Medulla oblongata (tissue), 1 donor: ENCODE results near the gene PAK4.

Source experiments
- DNase-seq: peaks from one replicate; pipeline ENCODE4 v3.0.0-alpha.2; 2015; ENCODE audit errors: extremely low spot score

PAK4 gene

DNA sequence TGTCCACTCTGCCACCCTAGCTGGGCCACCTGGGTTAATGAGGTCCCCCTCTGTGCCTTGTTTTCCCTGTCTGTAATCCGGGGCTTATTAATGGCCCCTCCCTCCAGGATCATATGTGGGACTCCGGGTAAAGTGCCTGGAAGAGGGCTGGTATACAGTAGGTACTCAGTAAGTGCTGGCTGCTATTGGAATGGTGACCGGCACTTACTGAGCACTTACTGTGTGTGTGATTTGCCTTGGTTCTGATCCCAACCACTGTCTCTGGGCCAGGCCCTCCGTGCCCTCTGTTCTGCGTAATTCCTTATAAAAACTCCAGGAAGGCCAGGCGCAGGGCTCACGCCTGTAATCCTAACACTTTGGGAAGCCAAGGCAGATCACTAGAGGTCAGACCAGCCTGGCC, 40.3 kb downstream of the PAK4 start:
- DNase-seq, result no peak

DNA sequence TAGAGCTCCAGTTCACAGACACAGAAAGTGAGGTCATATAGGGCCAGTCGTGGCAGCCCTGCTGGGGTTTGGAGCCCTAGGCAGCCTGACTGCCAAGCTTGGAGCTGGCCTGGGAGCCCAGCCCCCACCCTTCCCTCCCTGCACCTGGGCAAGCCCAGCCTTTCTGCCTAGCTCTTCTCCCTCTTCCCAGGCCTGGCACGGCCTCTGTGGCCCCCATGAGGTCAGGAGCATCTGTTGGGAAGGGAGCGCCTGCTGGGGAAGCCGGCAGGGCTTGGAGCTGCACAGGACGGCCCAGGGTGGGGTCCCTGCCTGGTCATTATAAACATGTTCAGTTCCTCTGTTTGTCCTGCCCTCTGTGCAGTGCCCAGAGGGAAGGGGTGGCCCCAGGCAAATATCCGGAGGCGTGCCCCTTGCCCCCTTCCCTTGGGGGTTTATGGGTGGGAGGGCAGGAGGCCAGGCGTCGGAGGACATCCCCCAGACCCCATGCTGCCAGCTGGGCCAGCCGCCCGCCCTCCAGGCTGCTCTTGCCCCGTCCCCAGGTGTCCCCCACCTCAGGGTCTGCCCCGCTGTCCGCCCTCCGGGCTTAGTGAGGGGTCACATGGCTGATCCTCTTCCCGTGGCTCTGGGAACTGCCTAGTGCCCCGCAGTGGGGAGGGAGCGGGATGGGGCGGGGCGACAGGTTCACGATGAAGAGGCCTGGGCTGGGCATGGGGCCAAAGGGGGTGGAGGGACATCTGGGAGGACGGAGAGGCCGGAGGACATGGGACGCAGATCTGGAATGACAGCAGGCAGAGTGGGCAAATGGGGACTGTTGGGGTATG, 41.2 kb downstream of the PAK4 start:
- peak; percentile 26 for DNase-seq

DNA sequence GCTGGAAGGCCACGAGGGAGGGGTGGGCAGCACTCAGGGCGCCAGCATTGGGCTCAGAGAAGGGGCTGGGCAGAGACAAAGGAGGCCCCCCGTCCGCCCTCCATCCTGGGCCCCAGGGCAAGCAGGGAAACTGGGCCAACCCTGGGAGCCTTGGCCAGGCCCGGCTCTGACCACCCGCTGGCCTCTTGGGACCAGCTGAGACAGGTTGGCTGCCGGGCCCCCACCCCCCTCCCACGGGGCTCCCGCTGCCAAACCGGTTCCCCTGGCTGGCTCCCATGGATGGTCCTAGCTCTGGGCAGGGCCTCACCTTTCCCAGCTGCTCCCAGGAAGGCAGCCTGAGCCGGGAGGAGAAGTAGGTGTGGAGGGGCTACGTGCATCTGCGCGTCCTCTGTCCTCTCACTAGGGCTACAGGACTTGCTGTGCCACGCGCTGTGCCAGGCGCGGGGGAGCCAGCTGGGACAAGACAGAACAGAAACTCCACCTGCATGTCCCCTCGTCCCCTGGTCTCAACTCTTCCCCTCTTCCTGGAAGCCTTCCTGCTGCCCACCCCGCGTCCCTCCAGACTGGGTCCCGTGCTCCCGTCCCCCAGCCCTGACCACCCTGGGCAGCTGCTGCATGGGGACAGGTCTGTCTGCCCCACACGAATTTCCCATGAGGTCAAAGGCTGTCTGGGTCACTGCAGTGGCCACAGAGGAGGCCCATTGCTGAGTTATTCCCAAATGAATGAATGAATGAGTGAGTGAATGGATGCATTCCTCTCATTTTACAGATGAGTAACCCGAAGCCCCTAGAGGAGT, 42.1 kb downstream of the PAK4 start:
- no peak for DNase-seq

DNA sequence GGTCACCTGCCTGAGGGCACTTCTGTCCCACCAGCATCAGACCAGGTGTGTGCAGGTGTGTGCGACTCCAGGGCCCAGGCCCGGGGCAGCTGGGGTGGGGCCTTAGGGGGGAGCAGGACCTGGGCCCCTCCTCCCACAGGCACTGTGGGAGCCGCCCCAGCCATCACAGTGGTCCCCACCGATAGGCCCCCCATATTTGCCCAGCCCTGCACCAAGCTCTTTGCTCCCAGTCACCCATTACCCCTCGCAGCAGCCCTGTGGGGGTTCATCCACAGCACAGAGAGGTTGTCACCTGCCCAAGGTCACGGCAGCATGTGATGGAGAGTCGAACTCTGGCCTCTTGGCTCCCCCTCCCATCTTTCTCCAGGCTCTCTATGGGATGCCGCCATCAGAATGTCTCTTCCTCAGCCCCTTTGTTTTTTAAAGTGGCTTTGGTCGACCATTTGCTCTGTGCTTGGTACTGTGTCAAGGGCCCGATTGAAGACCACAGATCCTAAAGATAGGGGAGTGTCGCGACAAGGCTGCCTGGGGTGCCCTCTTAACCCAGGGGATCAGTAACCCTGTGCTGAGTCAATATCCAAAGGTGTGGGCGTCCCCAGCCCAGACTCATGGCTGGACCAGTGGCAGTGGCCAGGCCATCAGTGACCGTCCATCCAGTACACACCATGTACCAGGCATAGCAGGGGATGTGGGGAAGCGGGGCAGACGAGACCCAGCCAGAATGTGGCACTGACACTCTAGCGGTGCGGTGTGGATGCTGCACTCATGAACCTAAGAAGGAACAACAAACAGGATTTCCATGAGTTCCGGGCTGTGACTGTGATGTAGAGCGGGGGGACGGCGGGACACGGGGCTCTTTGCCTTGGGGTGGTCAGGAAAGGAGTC, 42.9 kb downstream of the PAK4 start:
- DNase-seq, result no peak

DNA sequence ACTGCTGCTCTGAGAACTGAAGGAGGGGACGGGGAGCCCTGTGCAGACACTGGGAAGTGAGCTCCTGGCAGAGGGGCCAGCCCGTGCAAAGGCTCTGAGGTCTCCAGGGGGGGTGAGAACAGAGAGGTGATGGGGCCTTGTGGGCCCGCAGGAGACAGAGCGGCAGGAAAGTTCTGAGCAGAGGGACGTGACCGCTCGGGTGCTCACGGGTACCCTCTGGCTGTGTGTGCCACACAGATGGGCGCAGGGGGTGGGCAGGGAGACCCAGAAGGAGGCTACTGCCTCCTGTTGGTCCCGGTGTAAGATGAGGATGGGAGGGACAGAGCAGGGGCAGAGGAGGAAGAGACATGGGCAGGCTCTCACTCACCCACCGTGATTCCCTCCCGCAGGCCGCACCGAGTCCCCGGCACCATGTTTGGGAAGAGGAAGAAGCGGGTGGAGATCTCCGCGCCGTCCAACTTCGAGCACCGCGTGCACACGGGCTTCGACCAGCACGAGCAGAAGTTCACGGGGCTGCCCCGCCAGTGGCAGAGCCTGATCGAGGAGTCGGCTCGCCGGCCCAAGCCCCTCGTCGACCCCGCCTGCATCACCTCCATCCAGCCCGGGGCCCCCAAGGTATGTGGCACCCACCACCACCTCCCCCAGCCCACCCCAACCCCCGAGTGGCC, 43.7 kb downstream of the PAK4 start:
- no peak for DNase-seq

DNA sequence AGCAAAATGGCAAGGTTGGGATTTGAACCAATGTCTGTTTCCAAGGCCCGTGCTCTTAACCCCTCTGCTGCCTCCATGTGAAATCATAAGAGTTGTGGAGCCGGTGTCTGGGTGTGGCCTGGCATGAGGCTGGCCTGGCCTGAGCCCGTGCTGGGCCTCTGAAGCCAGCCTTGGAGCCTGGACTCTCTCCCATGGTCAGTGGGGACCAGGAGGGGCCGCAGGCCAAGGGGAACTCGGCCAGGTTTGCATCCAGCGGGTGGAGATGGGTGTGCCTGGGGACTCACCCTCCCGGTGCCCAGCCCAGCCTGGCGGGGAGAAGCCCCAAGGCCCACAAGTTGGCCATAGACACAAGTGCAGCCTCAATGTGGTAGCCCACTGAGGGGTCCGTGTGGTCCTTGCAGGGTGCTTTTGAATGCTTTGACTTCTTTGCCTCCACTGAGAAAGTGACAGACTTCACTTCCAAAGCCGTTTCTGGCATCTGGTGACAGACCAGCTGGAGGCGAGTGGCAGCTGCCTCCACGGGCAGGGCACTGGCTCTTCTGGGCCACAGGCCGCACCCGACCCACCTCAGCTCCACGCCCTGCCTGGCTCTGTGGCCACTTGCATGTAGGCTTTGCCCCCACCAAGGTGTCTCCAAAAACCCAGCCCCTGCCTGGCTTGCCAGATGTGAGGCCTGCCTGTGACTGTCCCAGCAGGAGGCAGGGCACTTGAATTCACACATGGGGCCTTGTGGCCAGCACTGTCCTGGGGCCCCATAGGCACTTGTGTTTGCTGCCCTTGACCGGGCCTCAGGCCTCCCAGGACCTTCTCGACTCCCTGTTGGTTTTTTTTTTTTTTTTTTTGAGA, 45.0 kb downstream of the PAK4 start:
- no peak for DNase-seq

DNA sequence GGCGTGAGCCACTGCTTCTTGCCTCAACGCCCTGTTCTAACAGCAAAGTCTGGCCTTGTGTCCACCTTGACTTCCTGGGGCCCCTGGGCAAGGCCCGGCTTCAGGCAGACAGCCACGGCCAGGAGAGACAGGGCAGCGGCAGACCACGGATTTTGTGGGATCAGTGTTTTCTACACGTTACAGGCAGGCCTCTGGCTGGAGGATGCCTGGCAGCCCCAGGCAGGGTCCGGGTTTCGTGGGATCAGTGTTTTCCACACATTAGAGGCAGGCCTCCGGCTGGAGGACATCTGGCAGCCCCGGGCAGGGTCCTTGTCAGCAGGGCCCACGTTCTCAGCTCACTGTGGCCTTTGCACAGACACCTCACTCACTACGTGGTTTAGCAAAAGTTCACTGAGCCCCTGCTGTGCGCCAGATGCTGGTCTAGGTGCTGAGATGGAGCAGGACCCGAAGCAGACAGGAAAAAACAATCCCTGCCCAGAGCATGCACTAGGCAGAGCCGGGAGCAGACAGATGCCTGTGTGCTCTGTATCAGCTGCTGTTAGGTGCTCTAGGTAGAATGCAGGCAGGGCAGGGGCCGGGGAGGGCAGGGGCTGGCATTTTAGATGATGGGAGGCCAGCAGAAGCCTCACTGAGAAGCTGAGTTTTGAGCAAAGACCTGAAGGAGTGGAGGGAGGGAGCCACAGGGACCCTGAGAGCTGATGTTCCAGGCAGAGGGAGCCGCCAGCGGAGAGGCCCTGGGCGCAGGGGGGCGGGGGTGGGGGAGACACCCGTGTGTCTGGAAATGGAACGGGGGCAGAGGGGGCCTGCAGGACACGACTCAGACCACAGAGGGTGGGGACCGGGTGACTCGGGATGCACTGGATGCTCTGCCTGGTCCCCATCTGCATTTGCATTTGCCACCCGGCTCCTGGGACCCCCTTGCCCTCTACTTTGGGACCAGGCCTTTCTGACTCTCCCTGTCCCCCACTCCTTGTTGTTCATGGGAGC, 46.2 kb downstream of the PAK4 start:
- DNase-seq, result no peak

DNA sequence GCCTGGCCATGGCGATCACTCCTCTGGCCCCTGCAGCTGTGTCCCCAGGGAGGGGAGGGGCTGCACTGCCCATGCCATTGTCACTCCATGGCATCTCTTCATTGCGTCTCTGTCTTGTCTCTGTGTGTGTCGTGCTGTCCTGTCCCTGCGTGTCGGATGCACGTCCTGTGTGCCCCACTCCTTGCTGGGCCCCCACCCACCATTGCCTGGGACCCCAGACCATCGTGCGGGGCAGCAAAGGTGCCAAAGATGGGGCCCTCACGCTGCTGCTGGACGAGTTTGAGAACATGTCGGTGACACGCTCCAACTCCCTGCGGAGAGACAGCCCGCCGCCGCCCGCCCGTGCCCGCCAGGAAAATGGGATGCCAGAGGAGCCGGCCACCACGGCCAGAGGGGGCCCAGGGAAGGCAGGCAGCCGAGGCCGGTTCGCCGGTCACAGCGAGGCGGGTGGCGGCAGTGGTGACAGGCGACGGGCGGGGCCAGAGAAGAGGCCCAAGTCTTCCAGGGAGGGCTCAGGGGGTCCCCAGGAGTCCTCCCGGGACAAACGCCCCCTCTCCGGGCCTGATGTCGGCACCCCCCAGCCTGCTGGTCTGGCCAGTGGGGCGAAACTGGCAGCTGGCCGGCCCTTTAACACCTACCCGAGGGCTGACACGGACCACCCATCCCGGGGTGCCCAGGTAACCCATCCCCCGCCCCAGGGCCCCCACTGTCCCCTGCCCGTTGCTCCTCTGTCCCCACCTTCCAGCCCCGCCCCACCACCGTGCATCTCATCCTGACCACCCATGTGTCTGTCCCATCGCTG, 47.3 kb downstream of the PAK4 start:
- DNase-seq, result no peak

DNA sequence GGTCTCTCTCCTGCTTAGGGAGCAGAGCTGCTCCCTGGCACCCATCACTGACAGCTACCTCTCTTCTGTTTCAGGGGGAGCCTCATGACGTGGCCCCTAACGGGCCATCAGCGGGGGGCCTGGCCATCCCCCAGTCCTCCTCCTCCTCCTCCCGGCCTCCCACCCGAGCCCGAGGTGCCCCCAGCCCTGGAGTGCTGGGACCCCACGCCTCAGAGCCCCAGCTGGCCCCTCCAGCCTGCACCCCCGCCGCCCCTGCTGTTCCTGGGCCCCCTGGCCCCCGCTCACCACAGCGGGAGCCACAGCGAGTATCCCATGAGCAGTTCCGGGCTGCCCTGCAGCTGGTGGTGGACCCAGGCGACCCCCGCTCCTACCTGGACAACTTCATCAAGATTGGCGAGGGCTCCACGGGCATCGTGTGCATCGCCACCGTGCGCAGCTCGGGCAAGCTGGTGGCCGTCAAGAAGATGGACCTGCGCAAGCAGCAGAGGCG, 48.0 kb downstream of the PAK4 start:
- no peak for DNase-seq

DNA sequence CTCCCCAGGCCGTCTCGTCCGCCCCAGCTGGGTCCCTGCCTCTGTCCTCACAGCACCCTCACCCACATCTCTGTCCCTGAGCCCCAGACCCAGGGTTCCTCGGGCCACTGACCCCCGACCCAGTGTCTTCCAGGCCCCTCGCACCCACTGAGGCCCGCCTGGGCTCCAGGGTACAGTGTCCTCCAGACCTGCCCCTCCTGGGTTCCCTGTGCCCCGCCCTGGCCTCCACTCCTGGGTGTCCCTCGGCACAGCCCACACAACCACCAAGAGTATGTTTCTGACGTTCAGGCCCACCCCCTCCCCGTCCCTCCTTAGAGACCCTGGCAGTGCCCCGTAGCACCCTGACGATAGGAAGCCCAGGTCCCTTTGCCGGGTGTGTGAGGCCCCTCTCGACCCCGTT, 48.6 kb downstream of the PAK4 start:
- DNase-seq, result no peak

DNA sequence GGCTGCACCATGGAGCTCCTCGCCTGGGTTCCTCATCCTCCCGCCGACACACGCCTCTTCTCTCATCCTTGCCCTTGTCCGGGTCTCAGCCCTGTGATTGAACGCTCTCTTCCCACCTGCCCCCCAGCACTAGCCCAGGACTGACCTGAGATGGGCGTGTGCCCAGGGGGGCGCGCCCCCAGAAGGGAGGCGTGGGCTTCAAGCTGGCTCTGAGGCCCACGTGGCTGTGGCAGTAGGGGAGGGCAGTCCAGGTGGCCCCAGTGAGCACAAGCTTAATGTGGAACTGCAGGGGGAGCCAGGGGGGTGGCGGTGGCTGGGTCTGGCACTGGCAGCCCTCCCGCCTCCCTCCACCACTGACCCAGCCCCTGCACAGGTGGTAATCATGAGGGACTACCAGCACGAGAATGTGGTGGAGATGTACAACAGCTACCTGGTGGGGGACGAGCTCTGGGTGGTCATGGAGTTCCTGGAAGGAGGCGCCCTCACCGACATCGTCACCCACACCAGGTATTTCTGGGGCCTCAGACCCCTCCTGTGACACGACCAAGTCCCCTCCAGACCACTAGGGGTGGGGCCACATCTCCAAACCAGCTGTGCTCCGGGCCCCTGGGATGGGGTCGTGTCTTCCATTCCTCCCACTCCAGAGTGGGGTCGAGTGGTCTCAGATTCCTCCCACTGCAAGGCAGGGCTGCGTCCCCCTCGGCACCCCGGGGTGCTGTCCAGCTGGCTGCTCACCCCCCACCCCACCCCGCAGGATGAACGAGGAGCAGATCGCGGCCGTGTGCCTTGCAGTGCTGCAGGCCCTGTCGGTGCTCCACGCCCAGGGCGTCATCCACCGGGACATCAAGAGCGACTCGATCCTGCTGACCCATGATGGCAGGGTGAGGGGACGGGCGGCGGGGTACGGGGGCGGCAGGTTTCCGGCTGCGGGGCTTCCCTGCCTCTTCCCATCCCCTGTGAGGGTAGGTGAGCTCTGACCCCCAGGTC, 49.3 kb downstream of the PAK4 start:
- DNase-seq, result no peak

DNA sequence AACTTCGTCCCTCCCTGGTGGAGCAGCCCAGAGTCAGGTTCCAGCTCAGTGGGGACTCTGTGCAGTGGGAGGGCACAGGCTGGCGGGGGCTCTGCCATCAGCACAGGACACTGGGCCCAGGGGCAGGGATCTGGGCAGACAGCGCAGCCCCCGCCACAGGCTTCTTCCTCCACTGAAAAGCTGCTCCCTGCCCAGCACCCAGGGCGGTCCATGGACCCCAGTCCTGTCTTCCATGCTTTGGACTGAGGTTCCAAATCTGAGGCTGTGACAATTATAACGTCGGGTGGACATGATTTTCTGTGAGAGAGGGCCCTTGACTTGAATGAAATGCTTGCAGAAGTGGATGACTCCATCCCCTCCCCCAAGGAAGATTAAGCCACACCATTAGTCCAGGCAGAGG, 50.0 kb downstream of the PAK4 start:
- DNase-seq, result no peak

DNA sequence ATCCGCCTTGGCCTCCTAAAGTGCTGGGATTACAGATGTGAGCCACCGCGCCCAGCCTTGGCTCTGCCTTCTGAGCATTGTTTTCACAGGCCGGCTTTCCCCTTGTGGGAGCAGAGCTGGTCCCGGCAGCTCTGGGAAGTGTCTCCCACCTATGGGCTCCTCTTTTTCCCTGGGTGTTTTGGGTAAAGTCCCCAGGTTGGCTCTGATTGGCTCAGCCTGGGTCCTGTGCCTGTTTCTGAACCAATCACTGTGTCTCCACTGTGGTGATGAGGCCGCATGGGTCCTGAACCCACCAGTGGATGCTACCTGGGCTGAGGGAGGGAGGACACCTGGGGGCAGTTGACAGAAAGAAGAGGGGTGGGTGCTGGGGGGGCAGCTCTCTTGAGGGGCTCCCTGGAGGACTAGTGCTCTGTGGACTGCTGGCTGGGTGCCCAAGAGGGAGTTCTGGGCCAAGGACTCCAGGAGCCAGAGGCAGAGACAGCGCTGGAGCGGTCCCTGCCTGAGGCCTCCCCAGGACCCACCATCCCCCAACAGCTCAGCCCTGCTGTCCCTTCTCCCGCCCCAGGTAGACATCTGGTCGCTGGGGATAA, 51.6 kb downstream of the PAK4 start:
- DNase-seq, result no peak

DNA sequence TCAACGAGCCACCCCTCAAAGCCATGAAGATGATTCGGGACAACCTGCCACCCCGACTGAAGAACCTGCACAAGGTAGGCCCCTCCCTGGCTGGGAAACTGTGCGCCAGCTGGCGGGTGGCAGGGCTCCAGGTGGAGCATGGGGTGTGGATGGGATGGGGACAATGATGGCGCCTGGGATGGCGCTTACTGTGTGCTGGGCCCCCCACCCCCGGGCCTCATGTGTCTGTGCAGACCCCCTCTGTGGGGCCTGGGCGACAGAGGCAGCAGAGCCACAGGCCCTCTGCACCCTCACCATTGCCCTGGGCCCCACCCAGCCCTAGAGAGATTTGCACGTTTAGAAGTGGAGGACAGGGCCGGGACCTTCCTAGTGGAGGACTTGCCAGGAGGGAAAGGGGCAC, 52.1 kb downstream of the PAK4 start:
- no peak for DNase-seq

DNA sequence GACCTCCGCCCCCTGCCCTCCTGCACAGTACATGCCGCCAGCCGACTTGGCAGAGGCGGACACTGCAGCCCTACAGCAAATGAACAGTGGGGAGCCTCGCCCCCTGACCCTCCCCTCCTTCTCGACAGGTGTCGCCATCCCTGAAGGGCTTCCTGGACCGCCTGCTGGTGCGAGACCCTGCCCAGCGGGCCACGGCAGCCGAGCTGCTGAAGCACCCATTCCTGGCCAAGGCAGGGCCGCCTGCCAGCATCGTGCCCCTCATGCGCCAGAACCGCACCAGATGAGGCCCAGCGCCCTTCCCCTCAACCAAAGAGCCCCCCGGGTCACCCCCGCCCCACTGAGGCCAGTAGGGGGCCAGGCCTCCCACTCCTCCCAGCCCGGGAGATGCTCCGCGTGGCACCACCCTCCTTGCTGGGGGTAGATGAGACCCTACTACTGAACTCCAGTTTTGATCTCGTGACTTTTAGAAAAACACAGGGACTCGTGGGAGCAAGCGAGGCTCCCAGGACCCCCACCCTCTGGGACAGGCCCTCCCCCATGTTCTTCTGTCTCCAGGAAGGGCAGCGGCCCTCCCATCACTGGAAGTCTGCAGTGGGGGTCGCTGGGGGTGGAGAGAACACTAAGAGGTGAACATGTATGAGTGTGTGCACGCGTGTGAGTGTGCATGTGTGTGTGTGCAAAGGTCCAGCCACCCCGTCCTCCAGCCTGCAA, 52.9 kb downstream of the PAK4 start:
- DNase-seq, result no peak

DNA sequence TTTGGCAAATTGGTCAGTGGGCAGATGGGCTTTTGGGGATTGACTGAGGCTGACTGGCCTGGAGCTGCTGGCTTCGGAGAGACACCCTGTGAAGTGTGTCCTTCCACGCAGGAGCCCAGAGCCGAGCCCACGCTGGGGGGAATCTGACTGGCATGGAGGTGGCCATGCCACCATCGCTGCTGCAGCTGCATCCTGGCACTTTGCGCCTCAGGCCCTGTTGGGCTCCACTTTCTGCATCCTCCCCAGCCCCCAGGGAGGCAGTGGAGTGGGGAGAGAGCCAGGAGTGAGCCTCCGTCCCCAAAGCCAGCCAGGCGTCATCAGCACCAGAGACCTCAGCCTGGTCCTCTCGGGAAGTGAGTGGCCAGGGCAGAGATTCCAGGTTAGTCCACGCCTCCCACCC, 54.2 kb downstream of the PAK4 start:
- no peak for DNase-seq
